CD14-positive monocyte (primary cell): ENCODE data around the gene RIOK3. TPM values are rescaled to one million over a fixed set of nuclear protein-coding genes. Genes with fewer than 3 reads are reported as not detected.

Source experiments
- DNase-seq, 3 donors: peaks; one replicate each; pipeline ENCODE4 v3.0.0-alpha.2; 2011 to 2022
- H2AFZ ChIP-seq: 2 replicates; pipeline ENCODE4 v1.6.0; 2012; ENCODE audit warnings: mild to moderate bottlenecking, low read depth, low read length, inconsistent platforms; ENCODE audit not compliant: insufficient read depth, poor library complexity, severe bottlenecking
- H3K27ac ChIP-seq, 2 donors: 1 replicate in 1 of 2; 2 replicates in 1 of 2; pipeline ENCODE4 v1.5.1; 2012 to 2013; ENCODE audit warnings: low read length in 2 of 2, control low read depth in 1 of 2, inconsistent platforms in 1 of 2, low read depth in 1 of 2, mild to moderate bottlenecking in 1 of 2
- H3K27me3 ChIP-seq, 2 donors: one replicate each; pipeline versions ENCODE4 v1.6.0 to v1.6.1; 2011 to 2013; ENCODE audit warnings: low read length in 2 of 2; ENCODE audit not compliant: control insufficient read depth in 2 of 2, insufficient read depth in 2 of 2
- H3K36me3 ChIP-seq, 2 donors: replicated peaks in 1 of 2; 1 replicate in 1 of 2; 2 replicates in 1 of 2; pipeline versions ENCODE4 v1.5.1 to v1.6.1; 2012 to 2013; ENCODE audit warnings: low read length in 2 of 2, control low read depth in 1 of 2, inconsistent platforms in 1 of 2, mild to moderate bottlenecking in 1 of 2; ENCODE audit not compliant: insufficient read depth in 2 of 2, control insufficient read depth in 1 of 2
- H3K4me1 ChIP-seq, 2 donors: 1 replicate in 1 of 2; 2 replicates in 1 of 2; pipeline versions ENCODE4 v1.5.1 to v1.6.1; 2012 to 2013; ENCODE audit warnings: low read length in 2 of 2, control low read depth in 1 of 2, inconsistent platforms in 1 of 2, mild to moderate bottlenecking in 1 of 2, moderate library complexity in 1 of 2; ENCODE audit not compliant: insufficient read depth in 2 of 2, control insufficient read depth in 1 of 2
- H3K4me2 ChIP-seq: replicated peaks from 2 replicates; pipeline ENCODE3; 2012; ENCODE audit warnings: low read length, moderate library complexity, mild to moderate bottlenecking; ENCODE audit not compliant: poor library complexity, severe bottlenecking; ENCODE audit errors: extremely low read depth
- H3K4me3 ChIP-seq, 3 experiments: fragments of 200-600 bp in 1 of 3; sonication (generic) in 1 of 3; replicated peaks in 1 of 3; 1 replicate in 2 of 3; 2 replicates in 1 of 3; pipeline ENCODE4 v1.5.1; 2011 to 2013; ENCODE audit warnings: low read length in 3 of 3, mild to moderate bottlenecking in 3 of 3, control low read depth in 2 of 3, low read depth in 2 of 3, inconsistent platforms in 1 of 3, moderate library complexity in 1 of 3
- H3K79me2 ChIP-seq: 2 replicates; pipeline ENCODE4 v1.6.0; 2012; ENCODE audit warnings: mild to moderate bottlenecking, control low read depth, inconsistent platforms, low read length, moderate library complexity; ENCODE audit not compliant: insufficient read depth
- H3K9ac ChIP-seq: 2 replicates; pipeline ENCODE4 v1.6.0; 2017; ENCODE audit warnings: low read length, mild to moderate bottlenecking; ENCODE audit not compliant: insufficient read depth, poor library complexity, severe bottlenecking
- H3K9me3 ChIP-seq, 2 donors: replicated peaks in 1 of 2; 1 replicate in 1 of 2; 2 replicates in 1 of 2; pipeline versions ENCODE4 v1.5.1 to v1.6.1; 2012 to 2013; ENCODE audit warnings: low read length in 2 of 2, control low read depth in 1 of 2; ENCODE audit not compliant: control insufficient read depth in 1 of 2, insufficient read depth in 1 of 2
- H4K20me1 ChIP-seq: 2 replicates; pipeline ENCODE4 v1.6.0; 2012; ENCODE audit warnings: mild to moderate bottlenecking, low read length, control low read depth, moderate library complexity; ENCODE audit not compliant: insufficient read depth
- H3K27ac Mint-ChIP-seq, 7 donors: one replicate each; pipeline ENCODE4 v1.8.0; 2020; ENCODE audit warnings: mild to moderate bottlenecking in 7 of 7, mixed read lengths in 7 of 7, moderate library complexity in 6 of 7, inconsistent platforms in 2 of 7
- H3K27me3 Mint-ChIP-seq, 3 donors: one replicate each; pipeline ENCODE4 v1.8.0; 2021 to 2022; ENCODE audit warnings: low read depth in 3 of 3, mild to moderate bottlenecking in 3 of 3, mixed read lengths in 3 of 3, moderate library complexity in 3 of 3, inconsistent platforms in 1 of 3
- H3K36me3 Mint-ChIP-seq, 2 donors: one replicate each; pipeline ENCODE4 v1.8.0; 2020; ENCODE audit warnings: mixed read lengths in 2 of 2, inconsistent platforms in 1 of 2, mild to moderate bottlenecking in 1 of 2
- H3K4me1 Mint-ChIP-seq: one replicate; pipeline ENCODE4 v1.8.0; 2020; ENCODE audit warnings: mild to moderate bottlenecking, mixed read lengths
- H3K4me3 Mint-ChIP-seq, 2 donors: one replicate each; pipeline ENCODE4 v1.8.0; 2020; ENCODE audit warnings: mild to moderate bottlenecking in 2 of 2, mixed read lengths in 2 of 2, moderate library complexity in 1 of 2
- H3K9me3 Mint-ChIP-seq, 7 donors: one replicate each; pipeline ENCODE4 v1.8.0; 2020 to 2022; ENCODE audit warnings: mixed read lengths in 7 of 7, mild to moderate bottlenecking in 6 of 7, moderate library complexity in 6 of 7, inconsistent platforms in 2 of 7
- WGBS: methylation state at CpG from one replicate; pipeline ENCODE4 v1.1.5; 2013; ENCODE audit warnings: missing lambda C conversion rate; ENCODE audit not compliant: insufficient coverage; 5-methylcytosine and 5-hydroxymethylcytosine counted together
- intact Hi-C, 2 donors: fragments of 100-400 bp; cut with micrococcal nuclease; formaldehyde crosslinking; loops; one replicate each; pipeline versions ENCODE4 v1.15.0 to v1.15.1; 2023
- polyA plus RNA-seq, 3 donors: library from polyadenylated mRNA; depleted of rRNA in 1 of 3; unstranded in 2 of 3; stranded (reverse) in 1 of 3; fragments of 300-500 nt in 2 of 3; fragments of >200 nt in 1 of 3; fragmentation: Illumina TruSeq in 2 of 3; gene quantifications; 1 replicate in 2 of 3; 2 replicates in 1 of 3; pipeline ENCODE4 v1.2.3, GENCODE V29; 2012 to 2021
- TF ChIP-seq, protein P1 (sequence below): fragments of 200-600 bp; IDR thresholded peaks from one replicate; pipeline ENCODE4 v1.8.0; 2022; ENCODE audit warnings: antibody characterized with exemption, mild to moderate bottlenecking

The RIOK3 gene
- polyA plus RNA-seq, 3 donors: 50.9 to 79.7 (median 62.2) TPM

DNA sequence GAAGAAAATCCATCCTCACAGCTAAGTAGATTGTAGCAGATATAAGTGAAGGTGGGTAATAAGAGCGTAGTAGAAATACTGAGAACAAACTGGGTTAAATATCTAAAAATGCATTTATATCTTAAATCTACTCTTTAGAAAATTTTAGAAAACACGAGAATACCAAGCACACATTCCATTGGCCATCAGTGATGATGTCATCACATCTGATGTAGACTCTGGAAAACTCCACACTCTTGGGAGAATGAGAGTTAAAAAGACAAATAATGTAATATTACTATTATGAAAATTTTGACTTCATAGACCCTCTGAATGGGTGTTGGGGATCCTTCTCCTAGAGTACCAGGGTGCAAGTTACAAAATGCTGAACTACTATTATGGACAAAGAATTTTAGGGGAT, 3.7 kb downstream of the RIOK3 start:
- H3K36me3 ChIP-seq: peaks cover 2 to 32% of the 10 kb centered on the region in 2 donors
- Mint-ChIP-seq H3K4me1 (peaks cover 74% of the 10 kb centered on the region), H3K27ac (peak overlapping the region in 5 of 7 donors; percentile 16 to 64 (median 37)), H3K9me3 (peaks cover 0 to 2% (median 0%) of the 10 kb centered on the region in 7 donors), H3K36me3 (peaks cover 16 to 36% of the 10 kb centered on the region in 2 donors), H3K4me3 (no peak overlapping the region), H3K27me3 (no peaks in the 10 kb centered on the region)
- H3K27ac ChIP-seq: peak overlapping the region in 1 of 2 donors; percentile 64
- H3K27me3 ChIP-seq: no peaks in the 10 kb centered on the region
- H3K4me2 ChIP-seq: peak overlapping the region; percentile 14
- peaks cover 88% of the 10 kb centered on the region for H3K79me2 ChIP-seq
- H3K4me3 ChIP-seq: no peak overlapping the region
- no peak overlapping the region for H2AFZ ChIP-seq
- intact Hi-C loops: loop anchor here in 1 of 2 donors (10.0 kb wide), 1 partner anchor 128 kb away; the partner anchor contains the start of gene NPC1
- H3K9me3 ChIP-seq: no peaks in the 10 kb centered on the region
- H4K20me1 ChIP-seq: peaks cover 76% of the 10 kb centered on the region
- H3K9ac ChIP-seq: no peak overlapping the region
- no peak for DNase-seq
- peaks cover 46 to 85% of the 10 kb centered on the region in 2 donors for H3K4me1 ChIP-seq
- TF ChIP-seq, protein P1, sequence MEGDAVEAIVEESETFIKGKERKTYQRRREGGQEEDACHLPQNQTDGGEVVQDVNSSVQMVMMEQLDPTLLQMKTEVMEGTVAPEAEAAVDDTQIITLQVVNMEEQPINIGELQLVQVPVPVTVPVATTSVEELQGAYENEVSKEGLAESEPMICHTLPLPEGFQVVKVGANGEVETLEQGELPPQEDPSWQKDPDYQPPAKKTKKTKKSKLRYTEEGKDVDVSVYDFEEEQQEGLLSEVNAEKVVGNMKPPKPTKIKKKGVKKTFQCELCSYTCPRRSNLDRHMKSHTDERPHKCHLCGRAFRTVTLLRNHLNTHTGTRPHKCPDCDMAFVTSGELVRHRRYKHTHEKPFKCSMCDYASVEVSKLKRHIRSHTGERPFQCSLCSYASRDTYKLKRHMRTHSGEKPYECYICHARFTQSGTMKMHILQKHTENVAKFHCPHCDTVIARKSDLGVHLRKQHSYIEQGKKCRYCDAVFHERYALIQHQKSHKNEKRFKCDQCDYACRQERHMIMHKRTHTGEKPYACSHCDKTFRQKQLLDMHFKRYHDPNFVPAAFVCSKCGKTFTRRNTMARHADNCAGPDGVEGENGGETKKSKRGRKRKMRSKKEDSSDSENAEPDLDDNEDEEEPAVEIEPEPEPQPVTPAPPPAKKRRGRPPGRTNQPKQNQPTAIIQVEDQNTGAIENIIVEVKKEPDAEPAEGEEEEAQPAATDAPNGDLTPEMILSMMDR: no peak
- no CpG with 5 or more reads among the region's 2 CpGs for WGBS

DNA sequence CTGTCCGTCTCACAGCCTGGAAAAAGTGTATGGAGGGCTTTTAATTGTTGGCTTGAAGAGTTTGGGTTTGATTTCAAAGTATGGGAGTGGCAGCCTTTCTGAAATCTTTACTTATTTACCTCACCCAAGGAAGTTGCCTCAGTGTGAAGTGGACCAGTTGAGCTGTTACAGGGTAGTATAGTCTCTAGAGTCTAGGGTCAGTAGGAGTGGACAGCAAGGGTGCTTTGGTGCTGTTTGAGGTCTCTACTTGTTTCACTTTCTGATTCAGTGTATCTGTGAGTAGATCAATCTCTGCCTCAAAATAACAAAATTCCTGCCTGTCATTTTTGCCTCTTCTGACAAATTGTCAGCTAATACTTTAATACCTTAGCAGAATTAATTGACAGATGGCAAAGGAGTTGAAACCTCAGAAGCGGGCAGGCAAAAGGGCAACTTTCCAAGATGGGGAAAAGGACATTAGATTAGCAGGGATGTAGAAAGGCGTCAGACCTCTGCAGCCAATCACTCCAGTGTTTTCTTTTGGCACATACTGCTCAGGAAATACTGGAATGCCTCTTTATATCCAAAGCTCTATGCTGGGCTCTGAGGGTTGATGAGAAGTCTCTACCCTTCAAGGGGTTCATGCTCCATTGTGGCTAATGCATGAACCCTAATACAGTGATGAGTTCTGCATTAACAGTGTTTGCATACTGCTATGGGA, 5.9 kb downstream of the RIOK3 start:
- H2AFZ ChIP-seq: no peak overlapping the region
- no peaks in the 10 kb centered on the region for H3K9me3 Mint-ChIP-seq
- no peaks in the 10 kb centered on the region for H3K27me3 Mint-ChIP-seq
- no peak for DNase-seq
- peak overlapping the region in 1 of 2 donors; percentile 79 for H3K4me3 Mint-ChIP-seq
- no CpG with 5 or more reads among the region's 3 CpGs for WGBS
- H3K4me3 ChIP-seq: peak overlapping the region in 1 of 3 experiments; percentile 24
- H3K4me1 ChIP-seq: peaks cover 36 to 72% of the 10 kb centered on the region in 2 donors
- peak overlapping the region; percentile 43 for H3K4me2 ChIP-seq
- peaks cover 17 to 52% of the 10 kb centered on the region in 2 donors for H3K36me3 ChIP-seq
- peaks cover 69% of the 10 kb centered on the region for H3K4me1 Mint-ChIP-seq
- no peaks in the 10 kb centered on the region for H3K27me3 ChIP-seq
- H3K9ac ChIP-seq: no peak overlapping the region
- no peaks in the 10 kb centered on the region for H3K9me3 ChIP-seq
- peaks cover 36 to 56% of the 10 kb centered on the region in 2 donors for H3K36me3 Mint-ChIP-seq
- intact Hi-C loops: loop anchor here in 1 of 2 donors (10.0 kb wide), 1 partner anchor 126 kb away; the partner anchor contains the start of gene NPC1
- H3K27ac Mint-ChIP-seq: peak overlapping the region in 6 of 7 donors; percentile 46 to 85 (median 66)
- peaks cover 96% of the 10 kb centered on the region for H4K20me1 ChIP-seq
- TF ChIP-seq, protein P1: no peak
- peak overlapping the region in 1 of 2 donors; percentile 64 for H3K27ac ChIP-seq
- peaks cover 99% of the 10 kb centered on the region for H3K79me2 ChIP-seq
